HepG2 (cell line): ENCODE data around the gene PRB3. TPM values are rescaled to one million over a fixed set of nuclear protein-coding genes. Genes with fewer than 3 reads are reported as not detected.

Experiments used
- ATAC-seq: fragments of 200-7000 bp; cut with Tn5 transposase; 3 replicates; pipeline ENCODE4 v1.9.1; 2020; ENCODE audit warnings: mild to moderate bottlenecking, moderate library complexity
- BruUV-seq: library from RNA; stranded (reverse); fragments of 400-500 nt; replicated peaks from 2 replicates; lab custom pipeline; 2021; lab: Mats Ljungman, UMichigan
- CTCF ChIA-PET: fragments of 300-600 bp; formaldehyde crosslinking; extraction: SDS; loops from one replicate; lab custom pipeline; 2021; ENCODE audit warnings: low total read pairs, inconsistent platforms, low intra/inter-chr PET ratio; lab: Yijun Ruan, JAX
- POLR2A ChIA-PET: fragments of 350-600 bp; sonication (Branson Sonifier 250); formaldehyde crosslinking; loops from one replicate; lab custom pipeline; 2020; ENCODE audit warnings: antibody characterized with exemption, inconsistent platforms; lab: Yijun Ruan, JAX
- DNase-seq: peaks from one replicate; pipeline ENCODE4 v3.0.0-alpha.2; 2015; ENCODE audit warnings: low spot score
- FAIRE-seq: peaks from 3 replicates; lab custom pipeline; 2011; peaks lifted over from hg19 to GRCh38; lab: Jason Lieb, UNC
- H2AFZ ChIP-seq: one replicate; pipeline ENCODE4 v1.6.1; 2011; ENCODE audit warnings: low read length, inconsistent platforms
- H3K27ac ChIP-seq: fragments of 300-600 bp; 3 replicates; pipeline ENCODE4 v1.8.0; 2011; ENCODE audit warnings: mixed run types, mild to moderate bottlenecking, mixed read lengths, low read length, inconsistent platforms; ENCODE audit not compliant: insufficient read depth; ENCODE audit errors: extremely low read length
- H3K27me3 ChIP-seq, 2 experiments: fragments of 200-600 bp in 1 of 2; 2 replicates in 1 of 2; 3 replicates in 1 of 2; pipeline versions ENCODE4 v1.6.0 to v1.8.0; 2011; ENCODE audit warnings: low read length in 2 of 2, mild to moderate bottlenecking in 2 of 2, moderate library complexity in 2 of 2, inconsistent platforms in 1 of 2; ENCODE audit not compliant: insufficient read depth in 2 of 2, control insufficient read depth in 1 of 2
- H3K36me3 ChIP-seq, 2 experiments: fragments of 200-600 bp in 1 of 2; replicated peaks in 1 of 2; 2 replicates in 1 of 2; 3 replicates in 1 of 2; pipeline versions ENCODE4 v1.5.1 to v1.8.0; 2011; ENCODE audit warnings: low read length in 2 of 2, inconsistent platforms in 1 of 2; ENCODE audit not compliant: insufficient read depth in 2 of 2, control insufficient read depth in 1 of 2
- H3K4me1 ChIP-seq: 2 replicates; pipeline ENCODE4 v1.5.1; 2012; ENCODE audit warnings: low read length, inconsistent platforms; ENCODE audit not compliant: insufficient read depth
- H3K4me2 ChIP-seq: 2 replicates; pipeline ENCODE4 v1.6.0; 2011; ENCODE audit warnings: low read depth, low read length, inconsistent platforms
- H3K4me3 ChIP-seq, 3 experiments: fragments of 200-600 bp in 1 of 3; sonication (generic), shearing (Covaris generic) in 1 of 3; replicated peaks in 1 of 3; 2 replicates each; pipeline ENCODE4 v1.5.1; 2011 to 2016; ENCODE audit warnings: low read length in 3 of 3, inconsistent platforms in 2 of 3, low read depth in 2 of 3, mild to moderate bottlenecking in 2 of 3, control low read depth in 1 of 3, mixed read lengths in 1 of 3; ENCODE audit not compliant: insufficient read depth in 1 of 3
- H3K79me2 ChIP-seq: one replicate; pipeline ENCODE4 v1.6.1; 2011; ENCODE audit warnings: low read length, inconsistent platforms; ENCODE audit not compliant: insufficient read depth
- H3K9ac ChIP-seq: 2 replicates; pipeline ENCODE4 v1.6.0; 2011; ENCODE audit warnings: mild to moderate bottlenecking, low read depth, low read length, inconsistent platforms; ENCODE audit not compliant: insufficient read depth
- H3K9me3 ChIP-seq: 2 replicates; pipeline ENCODE4 v1.5.1; 2012; ENCODE audit warnings: mild to moderate bottlenecking, low read length
- H4K20me1 ChIP-seq: 2 replicates; pipeline ENCODE4 v1.6.0; 2011; ENCODE audit warnings: inconsistent platforms, mild to moderate bottlenecking, low read length, moderate library complexity; ENCODE audit not compliant: insufficient read depth
- ATF7-NPFF ChIP-seq: sonication (generic); formaldehyde crosslinking; IDR thresholded peaks from 2 replicates; pipeline ENCODE4 v1.8.1; 2023; ENCODE audit warnings: mild to moderate bottlenecking, low read depth, missing genetic modification reagents, moderate library complexity
- JUNB ChIP-seq: sonication (generic); formaldehyde crosslinking; IDR thresholded peaks from 2 replicates; pipeline ENCODE4 v1.8.0; 2022; ENCODE audit warnings: missing genetic modification reagents, mild to moderate bottlenecking, borderline replicate concordance
- MEF2D ChIP-seq: sonication (generic); formaldehyde crosslinking; IDR thresholded peaks from 2 replicates; pipeline ENCODE4 v1.5.1; 2020; ENCODE audit warnings: mild to moderate bottlenecking, missing genetic modification reagents
- NBN ChIP-seq: fragments of 450-650 bp; conservative IDR thresholded peaks from 2 replicates; pipeline ENCODE4 v1.6.1; 2017
- NFE2L1 ChIP-seq: sonication (generic); formaldehyde crosslinking; IDR thresholded peaks from 2 replicates; pipeline ENCODE4 v1.4.0; 2020; ENCODE audit warnings: missing genetic modification reagents, mild to moderate bottlenecking, borderline replicate concordance
- NFIB ChIP-seq: sonication (generic); formaldehyde crosslinking; IDR thresholded peaks from 2 replicates; pipeline ENCODE4 v1.9.0; 2021; ENCODE audit warnings: missing genetic modification reagents, mild to moderate bottlenecking, borderline replicate concordance
- TCF12 ChIP-seq, 2 experiments: fragments of 450-650 bp in 1 of 2; sonication (generic) in 1 of 2; formaldehyde crosslinking in 1 of 2; IDR thresholded peaks; 2 replicates each; pipeline versions ENCODE4 v1.6.1 to v1.8.0; 2017 to 2022; ENCODE audit warnings: antibody characterized with exemption in 1 of 2, mild to moderate bottlenecking in 1 of 2, missing genetic modification reagents in 1 of 2, moderate library complexity in 1 of 2
- YEATS4 ChIP-seq: sonication (generic); formaldehyde crosslinking; IDR thresholded peaks from 2 replicates; pipeline ENCODE4 v1.4.0; 2020; ENCODE audit warnings: missing genetic modification reagents, borderline replicate concordance
- ZNF225 ChIP-seq: sonication (generic); formaldehyde crosslinking; IDR thresholded peaks from 2 replicates; pipeline ENCODE4 v1.4.0; 2020; ENCODE audit warnings: mild to moderate bottlenecking, missing genetic modification reagents
- ZNF263 ChIP-seq: sonication (generic); formaldehyde crosslinking; IDR thresholded peaks from 2 replicates; pipeline ENCODE4 v1.4.0; 2020; ENCODE audit warnings: missing genetic modification reagents
- ZNF382 ChIP-seq: sonication (generic); formaldehyde crosslinking; IDR thresholded peaks from 2 replicates; pipeline ENCODE4 v1.5.0; 2020; ENCODE audit warnings: missing genetic modification reagents, mild to moderate bottlenecking, borderline replicate concordance
- ZNF616 ChIP-seq: sonication (generic); formaldehyde crosslinking; IDR thresholded peaks from 2 replicates; pipeline ENCODE4 v1.5.0; 2020; ENCODE audit warnings: low read depth, mild to moderate bottlenecking, missing genetic modification reagents
- ZNF839 ChIP-seq: sonication (generic); formaldehyde crosslinking; IDR thresholded peaks from 2 replicates; pipeline ENCODE4 v1.4.0; 2020; ENCODE audit warnings: missing genetic modification reagents, mild to moderate bottlenecking, borderline replicate concordance
- whole genome bisulfite sequencing: methylation state at CpG from one replicate; pipeline ENCODE4 v1.1.6; 2017; ENCODE audit warnings: low lambda C conversion rate; 5-methylcytosine and 5-hydroxymethylcytosine counted together
- in situ Hi-C: cut with HindIII; loops from 2 replicates; pipeline ENCODE4 v1.10.0; 2017; ENCODE audit warnings: low pct_unique_long_range_greater_than_20kb; ENCODE audit not compliant: extremely low pct_ligation_motif_present
- intact Hi-C: fragments of 100-400 bp; cut with micrococcal nuclease; formaldehyde crosslinking; loops from one replicate; pipeline ENCODE4 v1.10.0; 2022; ENCODE audit not compliant: unreplicated experiment
- polyA plus RNA-seq, 8 experiments: library from polyadenylated mRNA; depleted of rRNA in 3 of 8; stranded (reverse) in 7 of 8; unstranded in 1 of 8; fragments of >200 nt; fragmentation: Illumina TruSeq in 4 of 8; extraction: Trizol in 4 of 8; gene quantifications; 2 replicates each; pipeline versions ENCODE4 v1.2.1 to v1.2.3, GENCODE V29; 2011 to 2016; ENCODE audit warnings: low read depth in 4 of 8, missing spikeins in 1 of 8, mixed read lengths in 1 of 8; ENCODE audit not compliant: insufficient read depth in 1 of 8
- total RNA-seq, 5 experiments: library from RNA; depleted of rRNA; stranded (reverse); fragments of >200 nt; fragmentation: Illumina TruSeq; extraction: Trizol; gene quantifications; 2 replicates each; pipeline ENCODE4 v1.2.3, GENCODE V29; 2016; ENCODE audit warnings: low read depth in 1 of 5
- TF ChIP-seq, protein P1 (sequence below): sonication (generic); formaldehyde crosslinking; IDR thresholded peaks from 2 replicates; pipeline ENCODE4 v1.5.0; 2020; ENCODE audit warnings: missing genetic modification reagents, mild to moderate bottlenecking, borderline replicate concordance
- TF ChIP-seq, protein P2 (sequence below): sonication (generic); formaldehyde crosslinking; IDR thresholded peaks from 2 replicates; pipeline ENCODE4 v1.5.1; 2020; ENCODE audit warnings: missing genetic modification reagents, mild to moderate bottlenecking, borderline replicate concordance

The PRB3 gene
- total and polyA plus RNA-seq, 2 of the 13 experiments (the other 11 are each of a cell fraction or from before 2014, with no cell fraction given): not detected

DNA sequence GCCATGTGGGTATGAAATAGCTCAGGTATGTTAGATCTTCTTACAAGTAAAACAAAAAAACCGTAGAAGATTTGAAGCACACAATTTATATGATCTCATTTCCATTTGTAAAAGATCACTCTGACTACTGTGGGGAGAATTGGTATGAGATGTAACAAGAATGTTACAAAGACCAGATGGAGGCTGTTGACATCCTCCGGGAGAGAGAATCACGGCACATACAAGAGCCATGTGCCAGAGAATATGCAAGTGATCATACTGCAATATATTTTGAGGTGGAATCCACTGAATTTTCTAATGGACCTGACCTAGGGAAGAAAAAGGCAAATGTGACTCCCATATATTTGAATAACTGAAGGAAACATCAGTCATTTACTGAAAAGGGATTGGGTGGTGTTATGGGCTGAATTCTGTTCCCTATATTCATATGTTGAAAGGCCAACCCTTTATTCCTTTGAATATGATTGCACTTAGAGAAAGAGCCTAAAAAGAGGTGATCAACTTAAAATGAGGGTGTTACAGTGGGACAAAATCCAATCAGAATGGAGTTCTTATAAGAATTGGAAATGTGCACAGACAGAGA lies 29.1 kb downstream of the PRB3 start:
- 37% methylated on average over 3 of the region's 3 CpGs for WGBS
- in situ Hi-C loops: no loop called here
- no peak for FAIRE-seq

More for the DNA sequence above, 29.1 kb downstream of the PRB3 start:
- H3K4me1 ChIP-seq: 0 out of 2 replicates have a peak, but pooled peaks cover 5% of the 10 kb centered on the region
- intact Hi-C loops: no loop called here
- H2AFZ ChIP-seq: no peak overlapping the region
- ChIA-PET POLR2A (no interaction called here), CTCF (no interaction called here)
- no peak for DNase-seq
- no peaks in the 10 kb centered on the region for H3K27me3 ChIP-seq
- BruUV-seq: no TSS peak
- ATAC-seq: no peak
- H3K79me2 ChIP-seq: no peaks in the 10 kb centered on the region
- no peak overlapping the region for H3K27ac ChIP-seq
- H3K4me3 ChIP-seq: no peak overlapping the region
- no peaks in the 10 kb centered on the region for H3K36me3 ChIP-seq
- H4K20me1 ChIP-seq: no peaks in the 10 kb centered on the region
- H3K9me3 ChIP-seq: no peaks in the 10 kb centered on the region
- no peak for TF ChIP-seq JUNB (CRISPR knock-in tag)
- no peak for TF ChIP-seq TCF12 (IDR thresholded peaks at IDR 0.05)
- TF ChIP-seq TCF12 (CRISPR knock-in tag; IDR thresholded peaks at IDR 0.05): no peak
- TF ChIP-seq ZNF263 (CRISPR knock-in tag): no peak
- TF ChIP-seq ZNF616: no peak
- TF ChIP-seq ZNF839 (CRISPR knock-in tag): no peak
- TF ChIP-seq, protein P1, sequence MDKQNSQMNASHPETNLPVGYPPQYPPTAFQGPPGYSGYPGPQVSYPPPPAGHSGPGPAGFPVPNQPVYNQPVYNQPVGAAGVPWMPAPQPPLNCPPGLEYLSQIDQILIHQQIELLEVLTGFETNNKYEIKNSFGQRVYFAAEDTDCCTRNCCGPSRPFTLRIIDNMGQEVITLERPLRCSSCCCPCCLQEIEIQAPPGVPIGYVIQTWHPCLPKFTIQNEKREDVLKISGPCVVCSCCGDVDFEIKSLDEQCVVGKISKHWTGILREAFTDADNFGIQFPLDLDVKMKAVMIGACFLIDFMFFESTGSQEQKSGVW: no peak
- TF ChIP-seq YEATS4 (CRISPR knock-in tag): no peak
- TF ChIP-seq NBN: no peak
- TF ChIP-seq NFIB (CRISPR knock-in tag): no peak
- TF ChIP-seq MEF2D: no peak
- TF ChIP-seq, protein P2, sequence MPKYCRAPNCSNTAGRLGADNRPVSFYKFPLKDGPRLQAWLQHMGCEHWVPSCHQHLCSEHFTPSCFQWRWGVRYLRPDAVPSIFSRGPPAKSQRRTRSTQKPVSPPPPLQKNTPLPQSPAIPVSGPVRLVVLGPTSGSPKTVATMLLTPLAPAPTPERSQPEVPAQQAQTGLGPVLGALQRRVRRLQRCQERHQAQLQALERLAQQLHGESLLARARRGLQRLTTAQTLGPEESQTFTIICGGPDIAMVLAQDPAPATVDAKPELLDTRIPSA (CRISPR knock-in tag): no peak
- TF ChIP-seq NFE2L1 (CRISPR knock-in tag): no peak
- no peak for TF ChIP-seq ZNF225 (CRISPR knock-in tag)
- no peak for TF ChIP-seq ZNF382 (CRISPR knock-in tag)
- no peak for TF ChIP-seq ATF7-NPFF (CRISPR knock-in tag)
- H3K9ac ChIP-seq: no peak overlapping the region
- H3K4me2 ChIP-seq: no peak overlapping the region
